DOHH2 (cell line): ENCODE results near the gene TFAM.

Experiments
- H3F3A ChIP-seq: fragments of 200-600 bp; sonication (generic), shearing (Covaris generic); 2 replicates; pipeline ENCODE4 v1.6.0; 2016; ENCODE audit warnings: antibody characterized with exemption, mild to moderate bottlenecking; ENCODE audit not compliant: control insufficient read depth, insufficient read depth
- H3K27ac ChIP-seq: fragments of 200-600 bp; sonication (generic); 2 replicates; pipeline ENCODE4 v1.5.1; 2014; ENCODE audit warnings: low read depth, mild to moderate bottlenecking, low read length, moderate library complexity
- H3K27me3 ChIP-seq: fragments of 200-600 bp; sonication (generic); 2 replicates; pipeline ENCODE4 v1.6.1; 2014; ENCODE audit warnings: mild to moderate bottlenecking, low read length, mixed read lengths; ENCODE audit not compliant: control insufficient read depth
- H3K36me3 ChIP-seq: fragments of 200-600 bp; sonication (generic); 2 replicates; pipeline ENCODE4 v1.6.1; 2014; ENCODE audit warnings: mild to moderate bottlenecking, low read length, moderate library complexity, mixed read lengths; ENCODE audit not compliant: control insufficient read depth
- H3K4me1 ChIP-seq: fragments of 200-600 bp; sonication (generic); 2 replicates; pipeline ENCODE4 v1.6.1; 2014; ENCODE audit warnings: mild to moderate bottlenecking, low read length, mixed read lengths; ENCODE audit not compliant: control insufficient read depth
- H3K4me2 ChIP-seq: fragments of 200-600 bp; sonication (generic); 2 replicates; pipeline ENCODE4 v1.6.0; 2014; ENCODE audit warnings: mild to moderate bottlenecking, low read length, moderate library complexity
- H3K4me3 ChIP-seq: fragments of 200-600 bp; sonication (generic); 2 replicates; pipeline ENCODE4 v1.5.1; 2014; ENCODE audit warnings: mild to moderate bottlenecking, low read length, mixed read lengths
- H3K79me2 ChIP-seq: fragments of 200-600 bp; sonication (generic); 2 replicates; pipeline ENCODE4 v1.6.1; 2014; ENCODE audit warnings: mild to moderate bottlenecking, low read length, mixed read lengths; ENCODE audit not compliant: control insufficient read depth
- H3K9me2 ChIP-seq: fragments of 200-600 bp; sonication (generic); replicated peaks from 2 replicates; pipeline ENCODE4 v1.6.1; 2014; ENCODE audit warnings: mild to moderate bottlenecking, low read length, mixed read lengths; ENCODE audit not compliant: control insufficient read depth
- H3K9me3 ChIP-seq: fragments of 200-600 bp; sonication (generic); 2 replicates; pipeline ENCODE4 v1.6.1; 2014; ENCODE audit warnings: antibody characterized with exemption, low read length, mixed read lengths; ENCODE audit not compliant: control insufficient read depth, insufficient read depth
- H4K20me1 ChIP-seq: fragments of 200-600 bp; sonication (generic); 2 replicates; pipeline ENCODE4 v1.6.0; 2014; ENCODE audit warnings: low read depth, mild to moderate bottlenecking, antibody characterized with exemption, low read length, moderate library complexity; ENCODE audit not compliant: control insufficient read depth, insufficient read depth
- EZH2phosphoT487 ChIP-seq: fragments of 200-600 bp; sonication (generic); IDR thresholded peaks from 2 replicates; pipeline ENCODE4 v1.6.1; 2017; ENCODE audit warnings: borderline replicate concordance, mild to moderate bottlenecking, antibody characterized with exemption, low read length, moderate library complexity, mixed read lengths
- TF ChIP-seq, protein P1 (sequence below): fragments of 200-600 bp; sonication (generic); IDR thresholded peaks from one replicate; pipeline ENCODE4 v1.5.1; 2014; ENCODE audit warnings: antibody characterized with exemption, mild to moderate bottlenecking, low read depth, low read length; ENCODE audit not compliant: poor library complexity, severe bottlenecking

TFAM gene

DNA sequence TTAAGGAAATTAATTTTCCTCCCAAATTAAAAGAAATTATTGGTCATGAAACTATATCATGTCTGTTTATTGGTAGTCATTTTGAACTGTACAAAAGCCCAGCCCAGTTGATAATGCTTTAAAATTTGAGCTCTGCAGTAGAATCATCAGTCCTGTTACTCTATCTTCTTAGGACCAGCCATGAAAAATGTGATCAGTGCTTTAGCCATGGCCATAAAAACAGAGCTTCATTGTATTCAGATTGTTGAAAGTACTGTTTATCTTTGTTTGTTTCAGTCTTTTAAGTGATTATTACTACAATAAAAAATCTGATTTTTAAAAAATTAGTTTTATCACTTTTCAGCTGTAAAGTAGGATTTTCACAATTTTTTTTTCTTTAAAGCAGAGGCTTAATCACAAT is 13.7 kb upstream of the TFAM start:
- Histone ChIP-seq H3K4me3 (no peak overlapping the region), H3K27ac (no peak overlapping the region), H3K4me2 (no peak overlapping the region), H3K9me3 (no peaks in the 10 kb centered on the region), H4K20me1 (no peaks in the 10 kb centered on the region), H3K4me1 (no peaks in the 10 kb centered on the region), H3K27me3 (no peaks in the 10 kb centered on the region), H3F3A (no peaks in the 10 kb centered on the region), H3K9me2 (no peaks in the 10 kb centered on the region), H3K36me3 (no peaks in the 10 kb centered on the region), H3K79me2 (no peaks in the 10 kb centered on the region)
- TF ChIP-seq EZH2phosphoT487 = no peak
- TF ChIP-seq, protein P1, sequence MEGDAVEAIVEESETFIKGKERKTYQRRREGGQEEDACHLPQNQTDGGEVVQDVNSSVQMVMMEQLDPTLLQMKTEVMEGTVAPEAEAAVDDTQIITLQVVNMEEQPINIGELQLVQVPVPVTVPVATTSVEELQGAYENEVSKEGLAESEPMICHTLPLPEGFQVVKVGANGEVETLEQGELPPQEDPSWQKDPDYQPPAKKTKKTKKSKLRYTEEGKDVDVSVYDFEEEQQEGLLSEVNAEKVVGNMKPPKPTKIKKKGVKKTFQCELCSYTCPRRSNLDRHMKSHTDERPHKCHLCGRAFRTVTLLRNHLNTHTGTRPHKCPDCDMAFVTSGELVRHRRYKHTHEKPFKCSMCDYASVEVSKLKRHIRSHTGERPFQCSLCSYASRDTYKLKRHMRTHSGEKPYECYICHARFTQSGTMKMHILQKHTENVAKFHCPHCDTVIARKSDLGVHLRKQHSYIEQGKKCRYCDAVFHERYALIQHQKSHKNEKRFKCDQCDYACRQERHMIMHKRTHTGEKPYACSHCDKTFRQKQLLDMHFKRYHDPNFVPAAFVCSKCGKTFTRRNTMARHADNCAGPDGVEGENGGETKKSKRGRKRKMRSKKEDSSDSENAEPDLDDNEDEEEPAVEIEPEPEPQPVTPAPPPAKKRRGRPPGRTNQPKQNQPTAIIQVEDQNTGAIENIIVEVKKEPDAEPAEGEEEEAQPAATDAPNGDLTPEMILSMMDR = no peak

DNA sequence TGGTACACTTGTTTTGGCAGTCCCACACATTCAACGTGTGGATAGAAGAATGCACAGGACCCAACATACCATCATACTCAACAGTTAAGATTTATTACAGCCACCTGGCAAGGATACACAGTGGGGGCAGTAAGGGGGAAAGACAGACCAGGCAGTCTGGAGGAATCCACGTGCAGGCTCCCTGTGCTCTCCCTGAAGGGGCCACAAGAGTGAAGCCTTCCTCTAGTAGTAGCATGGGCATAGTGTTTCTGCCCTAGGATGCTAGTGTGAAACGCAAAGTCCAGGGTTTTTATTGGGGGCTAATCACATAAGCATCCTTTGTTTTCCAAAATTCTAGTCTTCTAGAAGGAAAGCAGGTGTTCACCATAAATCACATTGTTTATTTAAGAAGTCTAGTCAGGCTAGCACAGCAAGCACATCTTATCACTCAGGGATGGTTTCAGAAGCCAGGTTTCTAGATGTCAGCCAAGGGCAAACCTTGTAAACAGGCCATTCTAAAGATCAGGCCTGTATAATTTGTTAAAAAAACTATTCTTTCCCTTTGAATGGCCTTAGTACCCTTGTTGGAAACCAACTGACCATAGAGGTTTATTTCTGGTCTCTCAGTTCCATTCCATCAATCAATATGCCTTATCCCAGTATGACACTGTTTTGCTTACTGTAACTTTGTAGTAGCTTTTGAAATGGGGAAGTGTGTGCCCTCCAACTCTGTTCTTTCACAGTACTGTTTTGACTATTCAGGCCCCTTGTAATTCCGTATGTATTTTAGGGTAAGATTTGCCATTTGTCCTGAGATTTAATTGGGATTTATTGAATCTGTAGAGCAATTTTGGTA is 12.4 kb upstream of the TFAM start:
- no peak overlapping the region for H3K4me2 ChIP-seq
- no peak overlapping the region for H3K4me3 ChIP-seq
- TF ChIP-seq, protein P1 = no peak
- TF ChIP-seq EZH2phosphoT487 = no peak
- no peaks in the 10 kb centered on the region for H3K79me2 ChIP-seq
- no peaks in the 10 kb centered on the region for H3K9me2 ChIP-seq
- H3K27me3 ChIP-seq = no peaks in the 10 kb centered on the region
- no peaks in the 10 kb centered on the region for H4K20me1 ChIP-seq
- H3K36me3 ChIP-seq = no peaks in the 10 kb centered on the region
- no peaks in the 10 kb centered on the region for H3F3A ChIP-seq
- H3K4me1 ChIP-seq = no peaks in the 10 kb centered on the region
- no peaks in the 10 kb centered on the region for H3K9me3 ChIP-seq
- H3K27ac ChIP-seq = no peak overlapping the region

DNA sequence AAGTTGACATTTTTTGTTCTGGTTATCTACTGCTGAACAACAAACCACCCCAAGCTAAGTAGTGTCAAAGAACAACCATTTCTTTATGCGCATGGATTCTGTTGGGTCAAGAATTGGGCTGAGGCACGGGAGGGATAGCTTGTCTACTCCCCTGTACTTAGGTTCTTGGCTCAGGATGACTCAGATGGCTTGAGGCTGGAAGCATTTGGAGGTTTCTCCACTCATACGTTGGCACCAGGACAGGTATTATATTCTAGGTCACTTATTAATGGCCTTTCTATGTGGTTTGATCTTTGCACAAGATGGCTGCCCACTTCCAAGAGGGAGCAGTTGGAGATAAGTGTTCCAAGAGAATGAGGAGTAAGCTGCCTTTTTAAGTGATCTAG is 11.8 kb upstream of the TFAM start:
- Histone ChIP-seq H3K4me1 (no peaks in the 10 kb centered on the region), H3K9me2 (no peaks in the 10 kb centered on the region), H3K9me3 (no peaks in the 10 kb centered on the region), H3K27ac (no peak overlapping the region), H3K27me3 (no peaks in the 10 kb centered on the region), H3K4me2 (no peak overlapping the region), H3F3A (no peaks in the 10 kb centered on the region), H4K20me1 (no peaks in the 10 kb centered on the region), H3K79me2 (no peaks in the 10 kb centered on the region), H3K36me3 (no peaks in the 10 kb centered on the region), H3K4me3 (no peak overlapping the region)
- TF ChIP-seq, protein P1 = no peak
- TF ChIP-seq EZH2phosphoT487 = no peak
